ENCODE results near the gene USP22. TPM values are rescaled to one million over a fixed set of nuclear protein-coding genes. Genes with fewer than 3 reads are reported as not detected.

USP22 gene
- total RNA-seq, 1 donor from 2014 or later: 192 TPM

GRCh38 chr17:21031756-21032396 lies 10.9 kb downstream of the USP22 start:
- Mint-ChIP-seq H3K4me3 (no peak overlapping the region), H3K9me3 (no peaks in the 10 kb centered on the region), H3K36me3 (peaks cover 54% of the 10 kb centered on the region), H3K4me1 (peaks cover 35% of the 10 kb centered on the region), H3K27ac (no peak overlapping the region), H3K27me3 (ENCODE audit: insufficient read depth, low read depth) (peaks cover 5% of the 10 kb centered on the region)
- DNase-seq (ENCODE audit: low spot score): no peak
- Histone ChIP-seq H3K9ac (no peak overlapping the region), H4K20me1 (ENCODE audit: low read depth) (peaks cover 100% of the 10 kb centered on the region), H3K4me2 (no peak overlapping the region), H3K27ac (no peak overlapping the region), H3K9me3 (ENCODE audit: low read depth) (no peaks in the 10 kb centered on the region), H3K27me3 (no peaks in the 10 kb centered on the region), H2AFZ (replicated peaks) (no peak overlapping the region), H3F3A (ENCODE audit: low read depth) (peaks cover 5% of the 10 kb centered on the region), H3K36me3 (no peaks in the 10 kb centered on the region), H3K79me2 (ENCODE audit: low read depth) (peaks cover 100% of the 10 kb centered on the region), H3K4me1 (peaks cover 11% of the 10 kb centered on the region), H3K4me3 (no peak overlapping the region)
- TF ChIP-seq CTCF (IDR thresholded peaks at IDR 0.05) (no peak), EZH2phosphoT487 (IDR thresholded peaks at IDR 0.05) (no peak), EZH2 (IDR thresholded peaks at IDR 0.05) (no peak)

- no peak overlapping the region for H3K9ac ChIP-seq
- H3K4me3 Mint-ChIP-seq: no peak overlapping the region
- H3K4me1 ChIP-seq: peaks cover 11% of the 10 kb centered on the region
- no peaks in the 10 kb centered on the region for H3K9me3 ChIP-seq (ENCODE audit: low read depth)
- no peak overlapping the region for H3K4me3 ChIP-seq
- H2AFZ ChIP-seq (replicated peaks): no peak overlapping the region
- no peak overlapping the region for H3K27ac Mint-ChIP-seq
- no peaks in the 10 kb centered on the region for H3F3A ChIP-seq (ENCODE audit: low read depth)
- no peak for TF ChIP-seq EZH2phosphoT487 (IDR thresholded peaks at IDR 0.05)
- TF ChIP-seq EZH2 (IDR thresholded peaks at IDR 0.05): no peak
- no peak for TF ChIP-seq CTCF (IDR thresholded peaks at IDR 0.05)
- H3K9me3 Mint-ChIP-seq: no peaks in the 10 kb centered on the region
- H3K79me2 ChIP-seq (ENCODE audit: low read depth): peaks cover 100% of the 10 kb centered on the region
- no peaks in the 10 kb centered on the region for H3K27me3 ChIP-seq
- H3K36me3 ChIP-seq: no peaks in the 10 kb centered on the region
- H3K27me3 Mint-ChIP-seq (ENCODE audit: insufficient read depth, low read depth): peaks cover 2% of the 10 kb centered on the region
- H3K27ac ChIP-seq: no peak overlapping the region
- peaks cover 100% of the 10 kb centered on the region for H4K20me1 ChIP-seq (ENCODE audit: low read depth)
- no peak overlapping the region for H3K4me2 ChIP-seq
- peaks cover 50% of the 10 kb centered on the region for H3K36me3 Mint-ChIP-seq
- no peak for DNase-seq (ENCODE audit: low spot score)
- H3K4me1 Mint-ChIP-seq: peaks cover 26% of the 10 kb centered on the region
Measured at GRCh38 chr17:21030375-21030774, 12.4 kb downstream of the USP22 start.

- no peak overlapping the region for H3K4me2 ChIP-seq
- Mint-ChIP-seq H3K4me3 (no peak overlapping the region), H3K27me3 (ENCODE audit: insufficient read depth, low read depth) (peaks cover 2% of the 10 kb centered on the region), H3K36me3 (peaks cover 47% of the 10 kb centered on the region), H3K27ac (no peak overlapping the region), H3K4me1 (peaks cover 19% of the 10 kb centered on the region), H3K9me3 (no peaks in the 10 kb centered on the region)
- TF ChIP-seq EZH2 (IDR thresholded peaks at IDR 0.05) (no peak), CTCF (IDR thresholded peaks at IDR 0.05) (no peak), EZH2phosphoT487 (IDR thresholded peaks at IDR 0.05) (no peak)
- no peak overlapping the region for H3K4me3 ChIP-seq
- no peak overlapping the region for H3K27ac ChIP-seq
- no peak overlapping the region for H2AFZ ChIP-seq (replicated peaks)
- peaks cover 100% of the 10 kb centered on the region for H4K20me1 ChIP-seq (ENCODE audit: low read depth)
- H3F3A ChIP-seq (ENCODE audit: low read depth): no peaks in the 10 kb centered on the region
- no peaks in the 10 kb centered on the region for H3K9me3 ChIP-seq (ENCODE audit: low read depth)
- H3K27me3 ChIP-seq: no peaks in the 10 kb centered on the region
- no peak overlapping the region for H3K9ac ChIP-seq
- H3K79me2 ChIP-seq (ENCODE audit: low read depth): peaks cover 100% of the 10 kb centered on the region
- H3K36me3 ChIP-seq: no peaks in the 10 kb centered on the region
- peaks cover 11% of the 10 kb centered on the region for H3K4me1 ChIP-seq
- DNase-seq (ENCODE audit: low spot score): no peak
Measured at GRCh38 chr17:21029515-21029914, 13.3 kb downstream of the USP22 start.

All from neural progenitor cell (in vitro differentiated cells).